ENCODE measurements around the gene TRIM32.
"Not testable (repeated sequence)": the region's sequence is repeated elsewhere in the genome, so short reads cannot be mapped to it uniquely, and the experiment has no call there.

Gene TRIM32

DNA sequence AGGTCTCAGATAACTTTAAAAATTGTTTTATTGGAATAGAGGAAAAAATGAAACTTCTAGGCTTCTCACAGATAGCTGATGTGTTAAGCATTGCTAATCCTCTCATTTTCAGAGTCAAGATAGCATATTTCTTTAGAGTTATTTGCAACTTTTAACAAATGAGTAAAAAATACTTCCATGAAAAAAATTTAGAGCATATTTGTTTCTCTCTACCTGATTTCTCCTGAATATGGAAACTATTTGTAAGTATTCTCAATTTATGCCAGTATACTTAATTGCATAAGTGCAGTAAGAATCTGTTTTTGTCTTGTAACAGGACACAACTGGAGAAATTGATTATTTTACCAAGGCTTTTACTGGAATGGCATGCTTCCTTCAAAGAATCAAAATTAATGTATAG is 3.6 kb upstream of the TRIM32 start:
- no peak for DNase-seq

DNA sequence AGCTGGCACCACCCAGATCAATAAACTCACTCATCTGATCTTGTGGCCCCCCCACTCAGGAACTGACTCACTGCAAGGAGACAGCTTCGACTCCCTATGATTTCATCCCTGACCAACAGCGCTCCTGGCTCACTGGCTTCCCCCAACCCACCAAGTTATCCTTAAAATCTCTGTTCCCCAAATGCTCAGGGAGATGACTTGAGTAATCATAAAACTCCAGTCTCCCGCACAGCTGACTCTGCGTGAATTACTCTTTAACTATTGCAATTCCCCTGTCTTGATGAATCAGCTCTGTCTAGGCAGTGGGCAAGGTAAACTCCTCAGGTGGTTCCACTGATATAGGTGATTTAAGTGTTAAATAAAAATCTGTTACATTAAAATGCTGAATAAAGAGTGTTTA is 1.9 kb upstream of the TRIM32 start:
- no peak for DNase-seq

DNA sequence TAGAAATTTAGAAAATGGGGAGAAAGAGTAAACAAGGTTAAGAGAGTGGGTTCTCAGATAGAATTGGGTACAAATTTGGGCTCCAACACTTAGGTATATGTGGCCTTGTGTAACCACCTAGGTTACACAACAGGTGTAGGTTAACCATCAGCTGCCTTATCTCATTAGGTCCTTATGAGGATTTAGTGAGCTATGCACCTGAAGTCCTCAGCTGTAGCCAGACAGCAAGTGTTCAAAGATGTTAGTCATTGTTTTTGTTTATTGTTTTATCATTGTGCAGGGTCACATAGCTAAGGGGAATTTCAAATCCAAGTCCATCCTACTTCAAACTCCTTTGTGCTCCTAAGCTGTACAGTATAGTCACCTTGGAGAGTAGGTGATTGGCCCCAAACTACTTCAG is 970 bp upstream of the TRIM32 start:
- DNase-seq = no peak

- no peak for DNase-seq
Observed at GRCh38 chr9:116686693-116687073, 422 bp upstream of the TRIM32 start.

- DNase-seq = no peak
Observed at GRCh38 chr9:116687754-116688135, 640 bp downstream of the TRIM32 start.

GRCh38 chr9:116688806-116689485 is 1.8 kb downstream of the TRIM32 start:
- no peak for DNase-seq

GRCh38 chr9:116689486-116690032 is 2.5 kb downstream of the TRIM32 start:
- DNase-seq = no peak

DNA sequence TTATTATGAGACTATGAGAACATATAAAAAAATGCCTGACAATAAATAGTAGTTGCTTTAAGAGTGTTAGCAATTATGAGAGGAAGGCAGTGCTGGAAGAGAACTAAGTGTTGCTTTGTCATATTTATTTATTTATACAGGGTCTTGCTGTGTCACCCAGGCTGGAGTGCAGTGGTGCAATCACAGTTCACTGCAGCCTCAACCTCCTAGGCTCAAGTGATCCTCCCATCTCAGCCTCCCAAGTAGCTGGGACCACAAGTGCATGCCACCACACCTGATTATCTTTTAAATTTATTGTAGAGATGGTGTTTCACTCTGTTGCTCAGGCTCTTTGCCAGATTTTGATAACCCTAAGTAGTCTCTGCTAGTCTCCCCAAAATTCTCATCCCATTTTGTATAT is 3.7 kb downstream of the TRIM32 start:
- DNase-seq = not testable (repeated sequence)

DNA sequence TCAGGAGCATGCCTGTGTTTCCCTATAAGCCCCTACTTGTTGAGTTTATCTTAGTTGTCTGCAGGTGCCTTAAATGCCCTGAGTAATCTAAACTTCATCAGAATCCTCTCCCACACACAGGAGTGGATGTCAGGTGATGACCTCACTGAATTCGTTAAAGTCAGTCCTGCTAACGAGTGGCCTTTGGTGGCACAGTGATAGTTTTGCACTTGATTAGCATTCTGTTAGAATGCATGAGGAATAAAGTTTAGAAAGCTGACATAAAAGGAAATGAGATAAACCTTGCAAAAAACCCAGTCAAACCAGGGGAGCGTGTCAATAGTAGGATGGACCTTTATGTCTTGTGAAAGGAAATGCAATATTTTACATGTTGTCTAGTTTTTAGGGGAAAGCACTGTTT is 4.5 kb downstream of the TRIM32 start:
- no peak for DNase-seq

DNA sequence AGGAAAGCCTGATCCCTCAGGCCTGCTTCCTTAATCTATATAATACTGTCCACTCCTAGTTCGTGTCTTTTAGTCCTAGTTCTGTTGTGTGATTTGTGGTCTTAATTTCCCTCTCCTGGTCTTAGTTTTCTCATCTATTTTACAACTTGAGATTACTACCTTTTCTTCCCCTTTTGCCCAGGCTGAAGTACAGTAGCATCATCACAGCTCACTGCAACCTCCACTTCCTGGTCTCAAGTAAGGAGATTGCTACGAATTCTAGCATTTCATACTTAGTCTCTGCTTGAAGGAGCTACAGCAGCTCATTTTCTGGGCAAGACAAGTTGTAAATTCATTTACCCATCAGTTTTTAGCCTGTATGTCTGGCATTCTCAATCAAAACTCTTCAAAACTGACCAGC is 5.5 kb downstream of the TRIM32 start:
- DNase-seq = no peak

DNA sequence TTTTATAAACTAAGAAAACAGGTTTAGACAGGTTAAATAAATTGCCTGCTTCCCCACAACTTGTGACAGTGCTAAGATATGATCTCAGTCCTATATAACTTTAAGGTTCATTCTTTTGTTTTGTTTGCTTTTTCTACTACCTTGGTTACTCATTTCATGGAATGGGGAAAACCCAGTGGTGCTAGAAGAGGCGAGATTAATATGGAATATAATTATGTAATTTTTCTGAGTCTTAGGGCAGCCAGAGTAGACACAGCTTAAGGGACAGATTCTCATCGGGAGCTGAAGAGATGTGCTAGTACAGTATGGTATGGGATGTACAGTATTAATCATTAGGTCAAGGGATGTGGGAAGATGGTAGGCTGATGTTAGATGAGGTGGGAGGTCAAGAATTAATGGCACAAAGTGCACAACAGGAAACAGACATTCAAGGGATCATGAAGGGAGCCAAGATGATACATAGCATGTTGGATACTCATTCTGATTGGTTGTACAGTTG is 6.2 kb downstream of the TRIM32 start:
- DNase-seq = no peak

GRCh38 chr9:116694785-116695291 is 7.7 kb downstream of the TRIM32 start:
- DNase-seq = no peak

GRCh38 chr9:116695438-116695837 is 8.3 kb downstream of the TRIM32 start:
- DNase-seq = no peak

- DNase-seq = no peak
Observed at GRCh38 chr9:116697362-116697761, 10.3 kb downstream of the TRIM32 start.

GRCh38 chr9:116697887-116698286 is 10.8 kb downstream of the TRIM32 start:
- no peak for DNase-seq

- no peak for DNase-seq
Observed at GRCh38 chr9:116700279-116700678, 13.2 kb downstream of the TRIM32 start.

- no peak for DNase-seq
Observed at GRCh38 chr9:116700882-116701865, 14.1 kb downstream of the TRIM32 start.

DNA sequence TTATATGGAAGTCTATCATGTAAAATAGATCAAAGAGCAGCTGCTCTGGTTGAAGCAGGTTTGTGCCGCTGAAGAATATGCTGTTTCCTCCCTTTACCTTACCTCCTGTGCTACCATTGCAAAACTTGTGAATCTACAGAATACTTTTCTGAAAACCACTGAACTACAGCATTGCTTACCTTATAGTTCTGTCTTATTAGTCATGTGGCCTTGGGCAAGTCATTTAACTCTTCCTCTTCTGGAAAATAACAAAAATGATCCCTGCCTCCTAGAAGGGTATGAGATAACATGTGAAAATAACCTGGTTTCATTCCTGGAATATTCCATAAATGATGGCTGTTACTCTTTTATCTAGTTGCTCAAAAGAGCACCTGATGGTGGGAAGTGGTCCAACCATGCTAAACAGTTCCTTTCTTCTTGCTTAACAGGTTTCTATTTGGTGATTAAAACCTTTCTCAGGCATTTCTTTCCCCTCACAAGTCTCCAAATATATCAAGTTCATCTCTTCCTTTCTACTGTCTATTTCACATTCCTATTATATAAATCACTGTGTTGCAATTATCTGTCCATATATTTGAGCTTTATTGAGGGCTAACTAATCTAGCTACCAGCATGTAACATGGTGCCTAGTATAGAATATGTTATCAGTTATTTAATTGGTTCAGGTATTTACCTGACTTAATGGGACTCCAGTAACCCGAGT is 15.0 kb downstream of the TRIM32 start:
- no peak for DNase-seq

- no peak for DNase-seq
Observed at GRCh38 chr9:116703634-116704033, 16.5 kb downstream of the TRIM32 start.

- DNase-seq = no peak
Observed at GRCh38 chr9:116704470-116704869, 17.4 kb downstream of the TRIM32 start.

- DNase-seq = no peak
Observed at GRCh38 chr9:116705531-116705930, 18.4 kb downstream of the TRIM32 start.
